Thoracic aorta (tissue), 2 donors: ENCODE data around the gene MAP3K2. TPM values are rescaled to one million over a fixed set of nuclear protein-coding genes. Genes with fewer than 3 reads are reported as not detected.
A peak's percentile ranks its signal among the peaks of the same experiment; 100 is the strongest.

Experiments
- ATAC-seq: fragments of 150-250 bp; one replicate; pipeline ENCODE4 v1.8.0; 2017; ENCODE audit warnings: low read depth; ENCODE audit not compliant: insufficient number of reproducible peaks, low FRiP score
- DNase-seq: peaks from one replicate; pipeline ENCODE4 v3.0.0-alpha.2; 2020; ENCODE audit warnings: low spot score
- H3K27ac ChIP-seq, 2 donors: fragments of 200-600 bp; sonication (generic); 1 replicate in 1 of 2; 2 replicates in 1 of 2; pipeline ENCODE4 v1.5.1; 2016; ENCODE audit warnings: mild to moderate bottlenecking in 2 of 2, moderate library complexity in 2 of 2
- H3K27me3 ChIP-seq: fragments of 200-600 bp; sonication (generic); replicated peaks from 2 replicates; pipeline ENCODE4 v1.6.0; 2016; ENCODE audit warnings: mild to moderate bottlenecking; ENCODE audit not compliant: insufficient read depth
- H3K36me3 ChIP-seq: fragments of 200-600 bp; sonication (generic); one replicate; pipeline ENCODE4 v1.5.1; 2016
- H3K4me1 ChIP-seq, 2 donors: fragments of 200-600 bp; sonication (generic); 1 replicate in 1 of 2; 2 replicates in 1 of 2; pipeline versions ENCODE4 v1.5.1 to v1.6.0; 2016; ENCODE audit warnings: low read depth in 2 of 2, mild to moderate bottlenecking in 1 of 2; ENCODE audit not compliant: control insufficient read depth in 1 of 2
- H3K4me3 ChIP-seq: fragments of 200-600 bp; sonication (generic); 2 replicates; pipeline ENCODE4 v1.5.1; 2016; ENCODE audit warnings: mild to moderate bottlenecking
- H3K9me3 ChIP-seq: fragments of 200-600 bp; sonication (generic); 2 replicates; pipeline ENCODE4 v1.5.1; 2016
- total RNA-seq, 2 donors: library from RNA; depleted of rRNA; stranded (reverse); fragments of >200 nt; gene quantifications; one replicate each; pipeline versions ENCODE4 v1.1.0 to v1.2.3, GENCODE V29; 2016
- TF ChIP-seq, protein P1 (sequence below): fragments of 200-600 bp; sonication (generic); IDR thresholded peaks from one replicate; pipeline ENCODE4 v1.5.1; 2019; ENCODE audit warnings: antibody characterized with exemption

Gene MAP3K2
- total RNA-seq, 2 donors from 2014 or later = 67.9 to 107 TPM

DNA sequence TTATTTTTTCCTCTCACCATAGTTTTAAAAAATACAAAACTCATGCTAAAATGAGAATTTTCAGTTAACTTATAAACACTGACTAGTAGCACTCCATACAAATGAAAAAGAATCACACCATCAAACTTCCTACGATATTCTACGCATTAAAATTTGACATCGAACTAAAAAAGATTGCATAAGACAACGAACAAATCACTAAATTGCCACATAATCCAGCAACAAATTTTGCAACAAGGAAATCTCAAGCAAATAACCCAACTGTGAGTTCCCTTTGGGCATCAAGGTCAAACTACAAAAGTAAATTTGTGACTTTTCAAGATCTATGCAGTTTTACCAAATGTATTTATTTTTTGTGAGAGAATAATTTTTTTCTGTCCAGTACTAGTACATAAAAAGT is 1.5 kb downstream of the MAP3K2 start:
- no peaks in the 10 kb centered on the region for H3K27me3 ChIP-seq
- H3K9me3 ChIP-seq = no peaks in the 10 kb centered on the region
- H3K27ac ChIP-seq = no peak overlapping the region
- DNase-seq (no peak), ATAC-seq (no peak)
- H3K36me3 ChIP-seq = no peaks in the 10 kb centered on the region
- TF ChIP-seq, protein P1, sequence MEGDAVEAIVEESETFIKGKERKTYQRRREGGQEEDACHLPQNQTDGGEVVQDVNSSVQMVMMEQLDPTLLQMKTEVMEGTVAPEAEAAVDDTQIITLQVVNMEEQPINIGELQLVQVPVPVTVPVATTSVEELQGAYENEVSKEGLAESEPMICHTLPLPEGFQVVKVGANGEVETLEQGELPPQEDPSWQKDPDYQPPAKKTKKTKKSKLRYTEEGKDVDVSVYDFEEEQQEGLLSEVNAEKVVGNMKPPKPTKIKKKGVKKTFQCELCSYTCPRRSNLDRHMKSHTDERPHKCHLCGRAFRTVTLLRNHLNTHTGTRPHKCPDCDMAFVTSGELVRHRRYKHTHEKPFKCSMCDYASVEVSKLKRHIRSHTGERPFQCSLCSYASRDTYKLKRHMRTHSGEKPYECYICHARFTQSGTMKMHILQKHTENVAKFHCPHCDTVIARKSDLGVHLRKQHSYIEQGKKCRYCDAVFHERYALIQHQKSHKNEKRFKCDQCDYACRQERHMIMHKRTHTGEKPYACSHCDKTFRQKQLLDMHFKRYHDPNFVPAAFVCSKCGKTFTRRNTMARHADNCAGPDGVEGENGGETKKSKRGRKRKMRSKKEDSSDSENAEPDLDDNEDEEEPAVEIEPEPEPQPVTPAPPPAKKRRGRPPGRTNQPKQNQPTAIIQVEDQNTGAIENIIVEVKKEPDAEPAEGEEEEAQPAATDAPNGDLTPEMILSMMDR = no peak
- peaks cover 25 to 55% of the 10 kb centered on the region in 2 donors for H3K4me1 ChIP-seq
- H3K4me3 ChIP-seq = peak overlapping the region; percentile 97

GRCh38 chr2:127384529-127384928 is 3.2 kb downstream of the MAP3K2 start:
- Histone ChIP-seq H3K9me3 (no peaks in the 10 kb centered on the region), H3K4me3 (no peak overlapping the region), H3K4me1 (peaks cover 25 to 62% of the 10 kb centered on the region in 2 donors), H3K27ac (no peak overlapping the region), H3K36me3 (no peaks in the 10 kb centered on the region), H3K27me3 (no peaks in the 10 kb centered on the region)
- ATAC-seq = no peak
- no peak for DNase-seq
- TF ChIP-seq, protein P1 = no peak

DNA sequence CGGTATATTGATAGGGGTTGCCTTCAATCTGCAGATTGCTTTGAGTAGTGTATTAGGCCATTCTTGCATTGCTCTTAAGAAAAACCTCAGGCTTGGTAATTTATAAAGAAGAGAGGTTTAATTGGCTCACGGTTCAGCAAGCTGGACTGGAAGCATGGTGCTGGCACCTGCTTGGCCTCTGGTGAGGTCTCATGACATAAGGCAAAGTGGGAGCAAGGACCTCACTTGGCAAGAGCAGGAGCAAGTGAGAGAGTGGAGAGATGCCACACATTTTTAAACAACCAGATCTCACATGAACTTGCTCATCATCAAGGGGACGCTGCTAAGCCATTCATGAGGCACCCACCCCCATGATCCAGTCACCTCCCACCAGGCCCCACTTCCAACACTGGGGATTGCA is 4.9 kb downstream of the MAP3K2 start:
- ATAC-seq = no peak
- no peak overlapping the region for H3K27ac ChIP-seq
- H3K4me1 ChIP-seq = peaks cover 22 to 53% of the 10 kb centered on the region in 2 donors
- TF ChIP-seq, protein P1 = no peak
- DNase-seq = no peak
- no peaks in the 10 kb centered on the region for H3K36me3 ChIP-seq
- H3K27me3 ChIP-seq = no peaks in the 10 kb centered on the region
- no peak overlapping the region for H3K4me3 ChIP-seq
- no peaks in the 10 kb centered on the region for H3K9me3 ChIP-seq

GRCh38 chr2:127381762-127382161 is 6.0 kb downstream of the MAP3K2 start:
- H3K4me1 ChIP-seq = peaks cover 24 to 58% of the 10 kb centered on the region in 2 donors
- TF ChIP-seq, protein P1 = no peak
- H3K27me3 ChIP-seq = no peaks in the 10 kb centered on the region
- H3K36me3 ChIP-seq = no peaks in the 10 kb centered on the region
- ATAC-seq = no peak
- no peak for DNase-seq
- no peaks in the 10 kb centered on the region for H3K9me3 ChIP-seq
- no peak overlapping the region for H3K27ac ChIP-seq
- no peak overlapping the region for H3K4me3 ChIP-seq

DNA sequence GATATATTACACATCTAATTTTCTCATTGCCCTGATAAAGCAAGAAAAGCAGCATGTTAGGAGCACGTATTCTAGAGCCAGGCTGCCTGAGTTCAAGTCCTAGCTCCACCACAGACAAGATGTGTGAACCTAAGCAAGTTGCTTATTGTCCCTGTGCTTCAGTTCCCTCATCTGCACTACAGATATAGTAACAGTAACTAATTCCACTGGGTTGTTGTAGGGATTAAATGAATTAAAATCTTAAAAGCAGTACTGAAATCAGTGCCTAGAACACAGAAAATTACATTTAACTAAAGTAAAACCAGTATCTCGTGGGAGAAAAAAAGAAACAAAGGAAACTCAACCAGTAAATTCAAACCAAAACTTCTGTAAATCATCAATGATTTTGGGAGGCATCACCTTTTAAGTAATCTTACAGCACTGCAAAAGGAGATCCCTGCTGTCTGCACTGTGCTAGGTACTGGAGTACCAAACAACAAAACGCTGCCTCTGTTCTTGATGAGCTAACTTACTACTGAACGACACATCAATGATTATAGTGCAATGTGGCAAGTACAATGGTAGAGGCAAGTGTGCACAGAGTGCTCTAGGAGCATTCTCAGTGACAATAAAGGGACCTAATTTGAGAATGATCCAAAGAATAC is 7.9 kb downstream of the MAP3K2 start:
- TF ChIP-seq, protein P1 = no peak
- no peak overlapping the region for H3K4me3 ChIP-seq
- ATAC-seq (no peak), DNase-seq (no peak)
- no peaks in the 10 kb centered on the region for H3K9me3 ChIP-seq
- no peak overlapping the region for H3K27ac ChIP-seq
- H3K4me1 ChIP-seq = peaks cover 15 to 49% of the 10 kb centered on the region in 2 donors
- H3K36me3 ChIP-seq = no peaks in the 10 kb centered on the region
- no peaks in the 10 kb centered on the region for H3K27me3 ChIP-seq
